K562 (cell line): ENCODE data around the gene SLC25A34. TPM values are rescaled to one million over a fixed set of nuclear protein-coding genes. Genes with fewer than 3 reads are reported as not detected.

ENCODE experiments used
- ATAC-seq: fragments of 200-7000 bp; cut with Tn5 transposase; 3 replicates; pipeline ENCODE4 v1.9.1; 2020; ENCODE audit warnings: moderate library complexity
- BruUV-seq: library from RNA; stranded (reverse); fragments of 400-500 nt; replicated peaks from 2 replicates; lab custom pipeline; 2021; lab: Mats Ljungman, UMichigan
- CTCF ChIA-PET: fragments of 300-600 bp; formaldehyde crosslinking; extraction: SDS; loops from one replicate; lab custom pipeline; 2021; ENCODE audit warnings: low intra/inter-chr PET ratio; lab: Yijun Ruan, JAX
- POLR2A ChIA-PET: fragments of 300-600, 350-650 bp; sonication (Branson Sonifier 250); formaldehyde crosslinking; extraction: SDS; loops from one replicate; lab custom pipeline; 2021; ENCODE audit warnings: antibody characterized with exemption, inconsistent platforms; lab: Yijun Ruan, JAX
- DNase-seq, 4 experiments: peaks; one replicate each; pipeline versions ENCODE4 v3.0.0 to v3.0.0-alpha.2; 2011 to 2018; ENCODE audit warnings: low spot score in 3 of 4, mixed read lengths in 3 of 4; ENCODE audit errors: extremely low read depth in 1 of 4
- FAIRE-seq: peaks from 2 replicates; lab custom pipeline; 2011; peaks lifted over from hg19 to GRCh38; lab: Jason Lieb, UNC
- H2AFZ ChIP-seq: 2 replicates; pipeline ENCODE4 v1.6.0; 2011; ENCODE audit warnings: low read depth, low read length, control low read depth, inconsistent platforms
- H3K27ac ChIP-seq: fragments of 200-600 bp; 3 replicates; pipeline ENCODE4 v1.8.0; 2011; ENCODE audit warnings: low read depth, mild to moderate bottlenecking, control low read depth, inconsistent platforms, low read length, moderate library complexity, mixed read lengths; ENCODE audit errors: extremely low read depth
- H3K27me3 ChIP-seq, 2 experiments: fragments of 300-600 bp in 1 of 2; 2 replicates in 1 of 2; 3 replicates in 1 of 2; pipeline versions ENCODE4 v1.6.0 to v1.8.0; 2011; ENCODE audit warnings: inconsistent platforms in 2 of 2, low read length in 2 of 2, mild to moderate bottlenecking in 1 of 2, mixed read lengths in 1 of 2, moderate library complexity in 1 of 2; ENCODE audit not compliant: control insufficient read depth in 2 of 2, insufficient read depth in 2 of 2
- H3K36me3 ChIP-seq: fragments of 300-600 bp; 3 replicates; pipeline ENCODE4 v1.8.0; 2011; ENCODE audit warnings: mild to moderate bottlenecking, low read length, inconsistent platforms; ENCODE audit not compliant: control insufficient read depth, insufficient read depth
- H3K4me1 ChIP-seq, 2 experiments: fragments of 200-600 bp in 1 of 2; replicated peaks in 1 of 2; 2 replicates in 1 of 2; 3 replicates in 1 of 2; pipeline versions ENCODE4 v1.5.1 to v1.8.0; 2011; ENCODE audit warnings: inconsistent platforms in 2 of 2, low read length in 2 of 2, mild to moderate bottlenecking in 1 of 2, mixed read lengths in 1 of 2, moderate library complexity in 1 of 2; ENCODE audit not compliant: control insufficient read depth in 2 of 2, insufficient read depth in 2 of 2
- H3K4me2 ChIP-seq: 2 replicates; pipeline ENCODE4 v1.6.1; 2011; ENCODE audit warnings: low read length, control low read depth, inconsistent platforms, mixed read lengths; ENCODE audit not compliant: insufficient read depth
- H3K4me3 ChIP-seq: fragments of 200-600 bp; sonication (generic), shearing (Covaris generic); 2 replicates; pipeline ENCODE4 v1.5.1; 2016; ENCODE audit warnings: control low read depth, inconsistent platforms
- H3K79me2 ChIP-seq: fragments of 200-600 bp; 3 replicates; pipeline ENCODE4 v1.8.0; 2011; ENCODE audit warnings: low read length, inconsistent platforms; ENCODE audit not compliant: control insufficient read depth, insufficient read depth
- H3K9ac ChIP-seq, 2 experiments: 2 replicates each; pipeline versions ENCODE4 v1.6.0 to v1.6.1; 2011; ENCODE audit warnings: low read depth in 2 of 2, low read length in 2 of 2, control low read depth in 1 of 2, inconsistent platforms in 1 of 2, mild to moderate bottlenecking in 1 of 2, mixed read lengths in 1 of 2; ENCODE audit not compliant: insufficient read depth in 1 of 2
- H3K9me1 ChIP-seq: one replicate; pipeline ENCODE4 v1.6.0; 2011; ENCODE audit warnings: inconsistent platforms, mild to moderate bottlenecking, low read length, moderate library complexity; ENCODE audit not compliant: control insufficient read depth, insufficient read depth
- H3K9me3 ChIP-seq: replicated peaks from 2 replicates; pipeline ENCODE4 v1.5.1; 2011; ENCODE audit warnings: low read depth, low read length, inconsistent platforms; ENCODE audit not compliant: control insufficient read depth, insufficient read depth
- H4K20me1 ChIP-seq: replicated peaks from 2 replicates; pipeline ENCODE4 v1.6.1; 2011; ENCODE audit warnings: low read length, inconsistent platforms, mixed read lengths; ENCODE audit not compliant: control insufficient read depth, insufficient read depth
- ADNP ChIP-seq: fragments of 200-800 bp; sonication (Bioruptor generic); IDR thresholded peaks from 2 replicates; pipeline ENCODE4 v1.6.1; 2016; ENCODE audit warnings: missing genetic modification characterization, missing compliant biosample characterization
- ESRRA ChIP-seq: fragments of 450-650 bp; IDR thresholded peaks from 2 replicates; pipeline ENCODE4 v1.6.1; 2014; ENCODE audit warnings: low read depth, mild to moderate bottlenecking, moderate library complexity, borderline replicate concordance
- KAT2B ChIP-seq: IDR thresholded peaks from one replicate; pipeline ENCODE4 v1.6.1; 2012; ENCODE audit warnings: low read depth, mild to moderate bottlenecking, control low read depth, inconsistent platforms, low read length, moderate library complexity
- SRSF7 ChIP-seq: fragments of 200-400 bp; formaldehyde crosslinking; optimal IDR thresholded peaks from 2 replicates; pipeline ENCODE3; 2017; ENCODE audit warnings: mild to moderate bottlenecking, low read depth, low read length
- TRIM24 ChIP-seq, 2 experiments: fragments of 450-650 bp; IDR thresholded peaks; 2 replicates each; pipeline ENCODE4 v1.6.1; 2016
- ZNF134 ChIP-seq: fragments of 250-450 bp; sonication (Bioruptor Pico); conservative IDR thresholded peaks from 2 replicates; pipeline ENCODE4 v1.4.0; 2020
- ZNF311 ChIP-seq: fragments of 250-450 bp; sonication (Bioruptor Pico); IDR thresholded peaks from 2 replicates; pipeline ENCODE4 v1.4.0; 2020; ENCODE audit warnings: mild to moderate bottlenecking, moderate library complexity
- ZNF444 ChIP-seq: fragments of 250-450 bp; sonication (Bioruptor Pico); IDR thresholded peaks from 2 replicates; pipeline ENCODE4 v1.4.0; 2020; ENCODE audit warnings: mild to moderate bottlenecking, moderate library complexity
- WGBS: fragments of 100-300 bp; shearing (Covaris generic); methylation state at CpG from one replicate; pipeline ENCODE4 v1.1.6; 2016; ENCODE audit warnings: low coverage, mixed read lengths; ENCODE audit not compliant: insufficient coverage; ENCODE audit errors: missing lambda C conversion rate; 5-methylcytosine and 5-hydroxymethylcytosine counted together
- in situ Hi-C: fragments of 300-500 bp; cut with MboI; formaldehyde crosslinking; loops from 4 replicates; pipeline ENCODE4 v1.15.0; 2018; ENCODE audit warnings: inconsistent platforms, mixed read lengths
- intact Hi-C: fragments of 100-400 bp; cut with micrococcal nuclease; formaldehyde crosslinking; loops from 2 replicates; pipeline ENCODE4 v1.14.2; 2022
- polyA plus RNA-seq, 8 experiments: library from polyadenylated mRNA; depleted of rRNA in 4 of 8; stranded (reverse) in 5 of 8; unstranded in 3 of 8; fragments of >200 nt; fragmentation: Nextera tagmentation in 2 of 8; fragmentation: Illumina TruSeq in 1 of 8; extraction: Ambion mirVana in 2 of 8; extraction: Trizol in 1 of 8; gene quantifications; 2 replicates each; pipeline versions ENCODE4 v1.2.1 to v1.2.3, GENCODE V29; 2011 to 2014; ENCODE audit warnings: inconsistent platforms in 1 of 8, missing spikeins in 1 of 8
- total RNA-seq, 7 experiments: library from RNA; depleted of rRNA in 6 of 7; stranded (reverse); fragments of >200 nt in 6 of 7; fragmentation: Illumina TruSeq in 2 of 7; extraction: Trizol in 2 of 7; gene quantifications; 2 replicates each; pipeline versions ENCODE4 v1.2.1 to v1.2.3, GENCODE V29; 2011 to 2021; ENCODE audit warnings: low replicate concordance in 1 of 7
- TF ChIP-seq, protein P1 (sequence below): fragments of 450-650 bp; IDR thresholded peaks from 2 replicates; pipeline ENCODE4 v1.6.1; 2014; ENCODE audit warnings: low read depth, mild to moderate bottlenecking, moderate library complexity, borderline replicate concordance
- TF ChIP-seq, protein P2 (sequence below): sonication (generic); formaldehyde crosslinking; IDR thresholded peaks from 2 replicates; pipeline ENCODE4 v1.9.0; 2022; ENCODE audit warnings: mild to moderate bottlenecking, missing genetic modification reagents

Gene SLC25A34
- total and polyA plus RNA-seq, 9 of the 15 experiments (the other 6 are each of a cell fraction or from before 2014, with no cell fraction given): 0.01 to 0.57 (median 0.16) TPM

DNA sequence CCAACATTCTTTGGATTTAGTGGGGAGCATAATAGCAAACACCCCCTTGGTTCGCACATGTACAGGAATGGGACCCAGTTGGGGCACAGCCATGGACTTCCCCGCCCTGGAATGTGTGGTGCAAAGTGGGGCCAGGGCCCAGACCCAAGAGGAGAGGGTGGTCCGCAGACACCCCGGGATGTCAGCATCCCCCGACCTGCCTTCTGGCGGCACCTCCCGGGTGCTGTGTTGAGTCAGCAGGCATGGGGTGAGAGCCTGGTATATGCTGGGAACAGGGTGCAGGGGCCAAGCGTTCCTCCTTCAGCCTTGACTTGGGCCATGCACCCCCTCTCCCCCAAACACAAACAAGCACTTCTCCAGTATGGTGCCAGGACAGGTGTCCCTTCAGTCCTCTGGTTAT lies 49.6 kb downstream of the SLC25A34 start:
- H3K36me3 ChIP-seq: no peaks in the 10 kb centered on the region
- H3K9ac ChIP-seq: 0 out of 4 replicates have a peak overlapping the region, but pooled peaks of 1 of the 2 experiments have one; percentile 8
- no peak overlapping the region for H3K4me2 ChIP-seq
- H2AFZ ChIP-seq: no peak overlapping the region
- ATAC-seq (no peak), FAIRE-seq (no peak), DNase-seq (no peak)
- peaks cover 7 to 12% of the 10 kb centered on the region in 2 experiments; a peak in 4 of 5 replicates for H3K4me1 ChIP-seq
- TF ChIP-seq ADNP (no peak), ZNF134 (no peak), ESRRA (no peak), SRSF7 (no peak), KAT2B (no peak), ZNF444 (CRISPR knock-in tag) (no peak), TRIM24 (IDR thresholded peaks at IDR 0.05) (no peak), ZNF311 (CRISPR knock-in tag) (no peak)
- TF ChIP-seq, protein P1, sequence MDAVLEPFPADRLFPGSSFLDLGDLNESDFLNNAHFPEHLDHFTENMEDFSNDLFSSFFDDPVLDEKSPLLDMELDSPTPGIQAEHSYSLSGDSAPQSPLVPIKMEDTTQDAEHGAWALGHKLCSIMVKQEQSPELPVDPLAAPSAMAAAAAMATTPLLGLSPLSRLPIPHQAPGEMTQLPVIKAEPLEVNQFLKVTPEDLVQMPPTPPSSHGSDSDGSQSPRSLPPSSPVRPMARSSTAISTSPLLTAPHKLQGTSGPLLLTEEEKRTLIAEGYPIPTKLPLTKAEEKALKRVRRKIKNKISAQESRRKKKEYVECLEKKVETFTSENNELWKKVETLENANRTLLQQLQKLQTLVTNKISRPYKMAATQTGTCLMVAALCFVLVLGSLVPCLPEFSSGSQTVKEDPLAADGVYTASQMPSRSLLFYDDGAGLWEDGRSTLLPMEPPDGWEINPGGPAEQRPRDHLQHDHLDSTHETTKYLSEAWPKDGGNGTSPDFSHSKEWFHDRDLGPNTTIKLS: no peak
- TF ChIP-seq, protein P2, sequence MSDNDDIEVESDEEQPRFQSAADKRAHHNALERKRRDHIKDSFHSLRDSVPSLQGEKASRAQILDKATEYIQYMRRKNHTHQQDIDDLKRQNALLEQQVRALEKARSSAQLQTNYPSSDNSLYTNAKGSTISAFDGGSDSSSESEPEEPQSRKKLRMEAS (CRISPR knock-in tag): no peak
- H3K9me1 ChIP-seq: no peaks in the 10 kb centered on the region
- no peaks in the 10 kb centered on the region for H4K20me1 ChIP-seq
- no TSS peak for BruUV-seq
- CTCF ChIA-PET: no interaction called here
- no peaks in the 10 kb centered on the region for H3K9me3 ChIP-seq
- 55% methylated on average over 8 of the region's 8 CpGs for WGBS
- no peak overlapping the region for H3K27ac ChIP-seq
- H3K27me3 ChIP-seq: peaks cover 0 to 12% of the 10 kb centered on the region in 2 experiments; a peak in 2 of 5 replicates
- POLR2A ChIA-PET: no interaction called here
- H3K4me3 ChIP-seq: no peak overlapping the region
- intact Hi-C loops: no loop called here
- in situ Hi-C loops: no loop called here
- no peaks in the 10 kb centered on the region for H3K79me2 ChIP-seq
